Activated CD4-positive, alpha-beta T cell treated with anti-CD3 and anti-CD28 coated beads for 48 hours (primary cell): ENCODE data around the gene BRSK1.

ENCODE experiments used
- DNase-seq: peaks from one replicate; pipeline ENCODE4 v3.0.0-alpha.2; 2020

BRSK1 gene

DNA sequence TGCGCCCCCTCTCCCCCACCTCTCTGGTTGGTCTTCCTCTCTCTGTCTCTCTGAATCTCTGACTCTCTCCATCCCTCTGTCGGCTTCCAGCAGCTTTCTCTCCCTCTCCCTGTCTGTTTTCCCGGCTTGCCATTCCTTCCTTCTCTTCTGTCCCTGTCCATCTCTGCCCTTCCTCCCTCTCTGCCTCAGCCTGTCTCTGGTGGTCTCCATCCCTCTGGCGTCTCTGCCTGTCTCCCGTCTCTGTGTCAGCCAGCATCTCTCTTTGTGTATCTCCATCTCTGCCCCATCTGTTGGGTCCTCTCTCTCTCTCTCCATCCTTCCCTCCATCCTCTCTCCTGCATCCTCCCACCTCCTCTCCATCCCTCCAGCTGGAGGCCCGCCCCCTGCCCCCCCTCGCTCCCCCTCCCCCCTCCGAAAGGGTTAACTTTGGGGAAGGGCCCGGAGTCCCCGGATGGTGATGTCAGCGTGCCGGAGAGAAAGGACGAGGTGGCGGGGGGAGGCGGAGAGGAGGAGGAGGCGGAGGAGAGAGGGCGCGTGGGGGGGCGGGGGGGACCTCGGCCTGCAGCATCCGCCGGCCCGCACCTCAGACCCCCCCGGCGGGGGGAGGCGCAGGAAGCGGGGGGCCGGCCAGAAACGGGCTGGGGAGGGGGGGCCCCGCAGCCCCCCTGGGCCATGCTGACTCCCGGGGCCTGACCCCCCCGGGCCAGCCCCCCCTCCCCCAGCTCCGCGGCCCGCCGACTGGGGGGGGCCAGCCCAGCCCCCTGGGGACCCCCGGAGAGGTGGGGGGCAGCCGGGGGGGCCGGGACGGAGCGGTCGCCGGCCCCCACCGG is at the start of gene BRSK1:
TSS of gene BRSK1 (plus strand) at position 450 of the 830 bp plus-strand sequence. CDS start 446 bp downstream, outside the sequence.
- peak; percentile 56 for DNase-seq

DNA sequence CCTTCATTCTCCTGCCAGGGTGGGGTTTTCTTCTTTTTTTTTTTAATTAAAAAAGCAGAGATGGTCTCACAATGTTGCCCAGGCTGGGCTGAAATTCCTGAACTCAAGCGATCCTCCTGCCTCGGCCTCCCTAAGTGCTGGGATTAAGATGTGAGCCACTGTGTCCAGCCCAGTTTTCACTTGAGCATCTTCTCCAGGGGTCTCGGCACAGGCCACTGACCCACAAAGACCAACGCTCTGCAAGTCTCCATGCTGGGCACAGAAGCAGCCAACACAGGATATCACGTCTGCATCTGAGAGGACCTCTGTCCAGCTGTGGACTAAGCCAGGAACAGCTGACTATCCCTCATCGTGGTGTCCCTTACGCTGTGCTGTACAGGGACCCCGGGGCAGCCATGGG is 45.8 kb upstream of the BRSK1 start:
- DNase-seq: no peak

DNA sequence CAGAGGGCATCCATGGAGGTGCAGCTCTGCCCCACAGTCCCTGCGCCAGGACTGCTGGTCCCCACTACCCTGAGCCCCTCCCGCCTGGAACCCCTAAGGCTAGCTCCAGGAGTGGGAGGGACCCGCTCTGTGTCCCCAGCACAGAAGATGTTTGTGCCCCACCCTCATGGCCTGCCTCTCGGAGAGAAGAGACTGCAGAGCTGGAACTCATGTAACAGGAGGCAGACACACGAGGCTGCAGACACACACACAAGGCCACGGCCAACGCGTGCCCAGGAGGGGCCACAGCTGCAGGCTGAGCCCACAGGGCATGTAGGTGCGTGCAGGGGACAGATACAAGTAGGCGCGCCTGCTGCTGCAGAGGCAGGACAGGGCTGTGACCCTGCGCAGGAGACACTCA is 44.8 kb upstream of the BRSK1 start:
- DNase-seq: no peak

DNA sequence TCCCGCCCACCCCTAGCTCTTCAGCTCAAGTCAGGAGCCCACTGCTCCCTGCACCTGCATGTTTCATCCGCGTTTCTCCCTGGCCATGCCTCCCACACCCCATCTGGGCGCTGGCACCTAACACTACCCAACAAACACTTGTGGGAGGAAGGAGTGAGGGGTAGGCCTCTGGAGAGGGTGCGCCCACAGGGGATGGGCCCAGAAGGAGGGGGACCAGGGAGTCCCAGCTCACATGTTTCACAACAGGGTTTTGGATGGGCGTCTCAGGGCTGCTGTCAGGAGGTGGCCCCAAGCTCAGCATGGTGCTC is 43.1 kb upstream of the BRSK1 start:
- no peak for DNase-seq

DNA sequence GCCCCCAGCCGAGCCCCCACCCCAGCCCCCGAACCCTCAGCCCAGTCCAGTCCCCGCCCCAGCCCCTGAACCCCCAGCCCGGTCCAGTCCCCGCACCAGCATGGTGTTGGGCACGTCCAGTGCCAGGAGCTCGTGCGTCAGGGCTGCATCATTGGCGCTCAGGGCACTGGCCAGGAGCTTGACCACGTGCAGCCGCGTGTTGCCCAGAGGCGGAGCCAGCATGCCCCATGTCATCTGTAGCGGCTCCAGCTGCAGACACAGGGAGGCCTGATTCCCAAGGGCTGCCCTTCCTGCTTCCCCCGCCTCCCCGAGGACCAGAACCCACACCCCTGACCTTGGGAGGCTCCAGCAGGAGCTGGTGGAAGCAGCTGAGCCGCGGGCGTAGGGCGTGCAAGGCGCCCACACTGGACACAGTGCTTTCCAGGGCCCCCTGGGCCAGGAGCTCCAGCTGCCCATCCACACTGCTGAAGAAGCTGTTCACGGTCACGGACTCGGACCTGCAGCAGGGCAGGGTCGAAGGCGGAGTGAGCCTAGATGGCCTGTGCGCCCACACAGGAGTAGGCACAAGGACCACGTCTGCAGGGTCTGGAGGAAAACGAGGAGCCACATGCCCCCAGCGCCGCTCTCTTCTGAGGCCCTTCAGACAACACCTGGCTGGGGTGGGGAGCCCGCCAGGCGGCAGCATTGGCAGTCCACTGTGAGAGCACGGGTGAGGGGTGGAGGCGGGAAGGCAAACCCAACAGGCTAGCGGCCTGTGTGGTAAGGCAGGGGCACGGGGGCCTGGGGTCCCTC is 42.5 kb upstream of the BRSK1 start:
- no peak for DNase-seq

DNA sequence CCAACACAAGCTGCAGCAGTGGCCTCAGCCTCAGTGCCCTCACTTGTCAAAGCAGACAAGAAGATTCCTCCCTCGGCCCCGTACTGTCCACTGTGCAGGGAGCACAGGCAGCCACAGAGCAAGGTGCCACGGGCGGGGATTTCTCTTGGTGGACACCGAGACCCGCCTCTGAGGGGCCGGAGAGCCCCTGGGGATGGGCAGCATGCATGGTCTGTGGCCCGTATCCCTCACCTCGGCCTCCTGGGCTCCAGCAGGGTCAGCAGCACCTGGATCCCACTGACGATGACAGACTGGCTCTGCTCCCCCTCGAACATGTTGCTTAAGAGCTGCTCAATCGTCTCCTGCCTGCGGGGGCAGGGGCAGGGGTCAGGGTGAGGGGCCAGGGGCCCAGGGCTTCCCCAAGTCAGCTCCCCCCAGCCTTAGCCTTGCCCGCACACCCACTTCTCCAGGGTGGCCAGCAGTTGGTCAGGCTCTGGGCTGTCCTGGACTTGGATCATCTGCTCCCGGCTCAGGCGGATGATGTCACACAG is 41.8 kb upstream of the BRSK1 start:
- DNase-seq: no peak

DNA sequence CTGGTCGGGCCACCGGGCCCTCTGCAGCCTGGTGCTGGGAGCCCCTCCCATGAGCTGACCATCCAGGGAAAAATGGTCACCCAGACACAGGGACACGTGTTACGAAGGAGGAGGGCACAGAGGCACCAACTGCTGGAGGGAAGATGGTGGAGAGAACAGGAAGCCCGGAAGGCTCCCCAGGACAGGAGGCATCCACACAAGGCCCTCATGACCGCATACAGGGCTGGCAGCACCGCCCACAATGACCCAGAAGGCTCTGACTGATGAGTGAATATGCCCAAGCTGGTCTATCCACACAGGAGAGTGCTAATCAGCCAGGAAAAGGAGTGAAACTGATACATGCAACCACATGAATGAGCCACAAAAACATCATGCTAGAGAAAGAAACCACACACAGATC is 41.3 kb upstream of the BRSK1 start:
- DNase-seq: no peak

DNA sequence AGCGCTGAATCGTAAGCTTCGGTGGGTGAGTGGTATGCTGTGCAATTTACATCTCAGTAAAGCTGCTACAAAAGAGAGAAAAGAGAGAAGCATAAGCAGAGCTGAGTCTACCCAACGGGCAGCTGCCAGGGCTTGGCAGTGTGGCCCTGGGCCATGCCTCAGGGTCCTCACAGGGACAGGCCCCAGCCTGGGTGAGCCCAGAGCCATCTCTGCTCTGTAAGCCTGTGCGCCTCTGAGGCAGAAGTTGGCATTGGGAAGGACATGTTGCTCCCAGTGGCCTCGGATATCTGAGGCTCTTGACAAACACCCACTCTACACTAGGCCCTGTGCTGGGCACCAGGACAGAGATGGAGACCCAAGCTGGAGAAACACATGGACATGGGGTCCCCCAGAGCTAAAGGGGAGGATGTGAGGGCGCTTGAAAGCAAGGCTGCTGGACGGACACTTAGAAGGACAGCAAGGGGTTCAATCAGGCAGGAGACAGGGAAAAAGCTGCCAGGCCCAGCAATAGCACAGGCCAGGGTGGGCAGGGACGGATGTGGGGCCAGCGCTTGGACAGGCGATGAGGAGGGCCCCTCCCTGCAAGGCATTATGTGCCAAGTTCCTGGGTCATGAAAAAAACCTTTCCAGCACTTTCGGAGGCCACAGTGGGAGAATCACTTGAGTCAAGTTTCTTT is 39.7 kb upstream of the BRSK1 start:
- DNase-seq: no peak

DNA sequence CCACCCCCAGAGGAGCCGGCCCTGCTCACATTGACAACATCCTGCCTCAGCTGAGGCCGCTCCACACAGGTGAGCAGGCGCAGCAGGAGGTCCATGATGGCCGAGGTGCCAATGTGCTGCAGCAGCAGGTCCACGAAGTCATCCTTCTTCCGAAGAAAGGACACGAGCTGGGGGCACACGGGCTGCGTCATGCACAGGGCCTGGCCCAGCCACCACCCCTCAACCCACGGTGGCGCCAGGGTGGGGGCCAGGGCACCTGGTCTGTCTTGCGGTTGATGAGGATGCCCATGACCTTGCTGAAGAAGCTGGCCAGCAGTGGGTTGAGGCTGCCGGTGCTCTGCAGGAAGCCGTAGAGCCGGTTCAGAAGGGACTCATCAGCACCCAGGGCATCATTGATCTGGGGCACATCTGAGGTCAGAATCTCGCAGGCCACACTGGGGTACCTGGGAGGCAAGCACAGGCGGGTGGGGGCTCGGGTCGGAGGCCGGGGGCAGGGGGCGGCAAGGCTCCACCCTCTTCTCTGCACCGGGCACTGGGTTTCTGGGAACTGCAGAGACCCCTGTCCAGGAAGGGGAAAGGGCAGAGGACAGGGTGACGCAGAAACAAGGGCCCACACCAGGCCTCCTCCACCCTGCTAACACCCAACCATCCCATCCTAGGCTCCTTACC is 38.4 kb upstream of the BRSK1 start:
- DNase-seq: no peak

DNA sequence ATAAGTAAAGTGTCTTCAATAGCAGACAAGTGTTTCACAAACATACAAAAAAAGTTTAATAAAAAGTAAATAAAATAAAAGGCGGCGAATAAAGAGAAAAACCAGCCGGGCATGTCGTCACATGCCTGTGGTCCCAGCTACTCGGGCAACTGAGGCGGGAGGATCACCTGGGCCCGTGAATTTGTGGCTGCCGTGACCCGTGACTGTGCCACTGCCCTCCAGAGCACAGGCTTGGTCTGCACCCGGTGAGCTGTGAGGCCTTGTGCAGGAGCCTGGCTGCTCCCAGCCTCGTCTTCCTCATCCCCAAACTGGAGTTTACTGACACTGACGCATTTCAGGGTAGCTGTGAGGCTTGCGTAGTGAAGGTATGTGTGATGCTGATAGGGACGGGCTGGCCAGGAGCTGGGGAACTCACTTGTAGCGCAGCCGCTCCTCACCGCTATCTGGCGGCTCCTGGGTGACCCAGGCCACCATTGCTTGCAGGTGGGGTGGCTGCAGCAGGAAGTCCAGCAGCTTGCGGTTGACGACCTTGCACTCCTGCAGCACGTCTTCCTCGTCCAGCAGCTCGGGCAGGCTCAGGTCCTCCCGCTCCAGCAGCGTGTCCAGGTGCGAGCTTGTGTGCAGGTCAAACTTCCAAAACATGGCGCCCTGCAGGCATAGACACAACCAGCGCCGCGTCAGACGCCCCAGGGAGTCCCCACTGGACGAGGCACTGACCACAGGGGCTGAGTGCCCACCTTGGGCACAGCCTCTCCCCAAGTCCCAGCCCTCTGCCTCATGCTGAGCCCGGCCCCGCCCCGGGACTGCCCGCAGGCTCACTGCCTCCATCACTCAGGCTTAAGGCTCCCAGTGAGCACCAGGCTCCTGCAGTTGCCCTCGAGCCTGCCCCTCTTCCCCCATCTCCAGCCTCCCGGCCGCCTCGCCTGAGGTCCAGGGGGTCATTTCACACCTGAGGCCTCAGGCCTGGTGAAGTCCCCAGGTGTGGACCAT is 37.0 kb upstream of the BRSK1 start:
- DNase-seq: no peak

DNA sequence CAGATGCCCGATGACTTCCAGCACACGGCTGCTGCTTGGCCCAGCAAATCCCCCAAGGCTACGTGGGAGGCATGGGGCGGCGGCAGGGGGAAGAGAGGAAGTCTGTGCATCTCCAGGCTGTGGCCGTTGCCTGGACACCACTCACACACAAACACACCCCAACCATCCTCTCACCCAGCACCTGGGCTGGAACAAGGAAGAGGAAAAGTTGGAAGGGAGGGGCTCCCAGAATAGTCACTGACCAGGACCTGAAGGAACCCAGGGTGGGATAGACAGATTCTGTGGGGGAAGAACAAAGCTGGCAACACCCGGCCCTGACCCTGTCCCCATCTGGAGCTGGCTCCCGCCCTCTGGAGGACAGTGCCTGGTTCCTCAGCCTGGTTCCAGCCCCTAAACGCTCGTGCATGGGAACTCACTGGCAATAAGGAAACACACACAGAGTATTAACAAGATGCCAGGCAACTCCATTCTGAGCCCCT is 36.1 kb upstream of the BRSK1 start:
- no peak for DNase-seq

DNA sequence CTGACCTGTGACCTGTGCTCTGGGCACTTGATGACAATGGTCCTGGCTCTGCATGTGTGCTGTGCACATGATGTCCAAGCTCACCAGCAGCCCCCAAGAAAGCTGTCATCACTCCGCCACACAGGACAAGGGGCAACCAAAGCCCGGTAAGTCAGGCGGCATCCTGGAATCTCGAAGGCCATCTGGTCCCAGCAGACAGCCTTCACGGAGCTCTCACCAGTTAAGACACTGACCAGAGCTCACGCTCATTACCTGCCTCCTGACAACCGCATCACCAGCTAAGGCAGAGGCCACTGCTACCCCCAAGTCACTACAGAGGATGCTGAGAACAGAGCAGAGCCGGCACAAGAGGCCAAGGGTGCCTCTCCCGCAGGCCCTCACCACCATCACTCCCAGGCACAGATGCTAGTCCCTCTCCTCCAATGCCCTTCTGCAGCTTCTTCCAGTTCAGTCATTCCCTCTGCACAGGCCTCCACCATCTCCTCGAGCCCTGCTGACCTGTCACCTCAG is 35.6 kb upstream of the BRSK1 start:
- no peak for DNase-seq

DNA sequence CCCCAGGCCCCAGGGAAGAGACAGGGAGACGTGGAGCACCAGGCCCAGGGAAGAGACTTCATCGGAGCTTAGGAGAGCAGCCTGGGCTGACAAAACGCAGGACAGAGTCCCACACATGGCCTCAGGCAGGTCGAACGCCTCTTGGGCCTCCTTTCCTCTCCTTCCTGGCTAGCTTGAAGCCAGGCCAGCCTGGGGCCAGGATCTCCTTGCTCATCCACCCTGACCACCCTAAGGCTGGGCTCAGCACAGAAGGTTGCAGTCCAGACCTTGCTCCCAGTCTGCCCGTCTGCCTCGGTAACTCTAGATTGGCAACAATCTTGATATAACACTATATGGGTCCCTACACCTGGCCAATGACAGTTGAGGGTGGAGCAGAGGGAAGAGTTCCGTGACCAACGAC is 35.1 kb upstream of the BRSK1 start:
- no peak for DNase-seq

DNA sequence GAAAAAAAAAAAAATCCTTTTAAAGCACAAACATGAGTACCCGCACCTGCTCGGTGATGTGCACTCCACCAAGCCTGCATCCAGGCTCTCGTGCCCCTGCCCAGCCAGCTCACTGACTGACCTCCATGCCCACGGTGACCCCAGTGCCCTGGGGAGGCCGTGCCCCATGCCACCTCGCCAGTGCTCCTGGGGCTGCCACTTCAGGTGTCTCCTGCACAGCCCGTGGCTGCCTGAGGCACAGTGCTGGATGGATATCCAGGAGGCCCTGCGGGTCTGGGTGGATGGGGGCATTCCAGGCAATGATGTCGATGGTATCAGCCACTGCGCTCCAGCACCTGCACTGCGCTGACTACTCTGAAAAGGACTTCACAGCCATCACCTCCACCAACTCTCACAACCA is 34.0 kb upstream of the BRSK1 start:
- DNase-seq: no peak

DNA sequence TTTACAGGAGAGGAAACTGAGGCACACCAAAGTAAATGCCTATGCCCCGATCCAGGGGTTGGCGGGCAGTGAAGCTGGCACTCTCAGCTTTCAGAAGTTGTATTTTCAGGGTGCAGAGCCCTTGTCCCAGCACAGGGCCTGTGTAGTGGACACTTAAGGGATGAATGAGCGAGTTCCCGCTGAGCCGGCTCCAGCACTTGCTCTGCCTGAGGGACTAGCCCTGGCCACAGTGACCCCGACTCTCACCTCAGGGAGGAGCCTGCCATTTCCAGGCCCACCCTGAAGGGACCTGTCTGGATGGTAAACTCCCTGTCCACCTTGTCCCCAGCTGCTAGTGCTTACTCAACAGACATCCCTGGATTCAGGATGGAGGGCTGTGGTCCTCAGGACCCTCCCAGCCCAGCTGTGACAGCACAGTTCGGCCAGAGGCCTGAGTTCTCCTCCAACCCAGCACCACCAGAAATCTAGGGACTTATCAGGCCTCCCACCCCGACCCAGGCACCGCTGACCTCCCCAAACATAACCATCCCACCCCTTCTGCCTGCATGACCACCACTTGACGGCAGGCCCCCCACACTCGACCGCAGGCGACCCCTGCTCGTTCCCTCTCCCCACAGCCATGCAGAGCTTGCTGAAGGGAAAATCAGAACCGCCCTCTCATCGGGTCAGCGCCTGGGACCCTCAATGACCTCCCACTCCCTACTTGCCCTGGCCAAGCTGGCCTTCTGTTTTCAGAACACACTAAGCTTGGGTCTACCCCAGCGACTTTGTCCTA is 33.3 kb upstream of the BRSK1 start:
- DNase-seq: no peak

DNA sequence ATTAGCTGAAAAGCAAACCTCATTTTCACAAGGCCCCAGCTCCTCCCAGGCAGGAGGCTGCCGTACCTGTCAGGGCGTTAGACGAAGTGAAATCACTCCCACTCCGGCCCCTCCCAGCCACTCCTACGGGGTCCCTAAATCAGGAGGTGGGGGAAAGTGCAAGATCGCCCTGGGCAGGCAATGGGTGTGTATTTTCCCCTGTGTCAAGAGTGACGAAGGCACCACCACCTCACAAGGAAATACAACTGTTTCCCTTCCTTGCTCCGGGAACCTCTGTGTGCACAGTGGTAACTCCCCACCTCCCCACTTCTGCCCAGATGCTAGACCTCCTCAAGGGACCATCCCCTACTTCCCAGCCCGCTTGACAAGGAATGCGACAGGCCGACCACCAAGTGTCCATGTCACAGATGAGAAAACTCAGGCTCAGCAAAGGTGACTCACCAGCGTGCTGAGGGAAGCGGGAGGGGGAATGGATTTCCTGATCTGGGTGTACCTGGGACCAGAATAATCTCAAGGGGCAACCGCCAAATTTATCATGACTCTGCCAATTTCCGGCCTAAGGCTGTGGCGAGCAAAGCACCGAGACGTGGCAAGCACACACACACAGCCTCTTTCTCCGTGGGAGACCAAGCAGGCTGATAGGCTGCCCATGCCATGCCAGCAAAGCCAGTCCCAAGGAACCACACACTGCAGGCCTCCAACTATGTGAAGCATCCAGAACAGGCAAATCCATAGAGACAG is 32.3 kb upstream of the BRSK1 start:
- peak; percentile 63 for DNase-seq

DNA sequence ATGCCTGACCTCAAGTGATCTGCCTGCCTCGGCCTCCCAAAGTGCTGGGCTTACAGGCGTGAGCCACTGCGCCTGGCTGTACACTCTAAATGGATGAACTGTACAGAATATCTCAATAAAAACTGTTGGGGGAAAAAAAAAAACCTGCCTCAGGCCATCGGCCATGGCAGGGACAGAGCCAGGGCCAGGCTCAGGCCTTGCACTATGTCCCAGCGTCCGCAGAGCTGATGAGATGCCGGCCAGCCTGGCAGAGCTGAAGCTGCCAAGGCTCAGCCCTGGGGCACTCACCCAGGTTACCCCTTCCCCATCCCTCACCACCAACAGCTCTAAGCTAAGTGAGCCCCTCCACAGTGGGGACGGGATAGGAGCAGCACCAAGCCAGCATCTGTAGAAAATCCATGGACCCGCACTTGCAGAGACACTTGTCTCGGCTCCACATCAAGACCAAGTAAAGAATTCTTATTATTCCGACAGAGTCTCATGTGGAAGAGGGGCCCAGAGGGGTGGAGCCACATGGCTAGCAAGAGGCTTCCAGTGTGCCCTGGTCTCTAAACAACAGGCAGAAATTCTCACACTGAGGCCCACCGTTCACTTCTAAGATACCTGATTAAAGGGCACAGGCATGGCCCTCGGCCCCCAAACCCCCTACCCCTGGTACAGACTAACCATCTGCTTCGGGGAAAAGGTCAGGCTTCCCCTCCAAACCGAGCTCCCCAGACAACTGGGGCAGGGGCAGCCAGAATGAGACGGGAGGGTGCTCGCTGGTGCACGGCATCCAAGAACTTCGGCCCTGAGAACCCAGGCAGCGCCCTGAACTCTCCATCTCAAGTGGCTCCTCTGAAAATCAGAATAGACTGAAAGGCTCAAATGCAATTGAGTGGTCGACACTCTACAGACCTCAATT is 30.8 kb upstream of the BRSK1 start:
- DNase-seq: no peak

DNA sequence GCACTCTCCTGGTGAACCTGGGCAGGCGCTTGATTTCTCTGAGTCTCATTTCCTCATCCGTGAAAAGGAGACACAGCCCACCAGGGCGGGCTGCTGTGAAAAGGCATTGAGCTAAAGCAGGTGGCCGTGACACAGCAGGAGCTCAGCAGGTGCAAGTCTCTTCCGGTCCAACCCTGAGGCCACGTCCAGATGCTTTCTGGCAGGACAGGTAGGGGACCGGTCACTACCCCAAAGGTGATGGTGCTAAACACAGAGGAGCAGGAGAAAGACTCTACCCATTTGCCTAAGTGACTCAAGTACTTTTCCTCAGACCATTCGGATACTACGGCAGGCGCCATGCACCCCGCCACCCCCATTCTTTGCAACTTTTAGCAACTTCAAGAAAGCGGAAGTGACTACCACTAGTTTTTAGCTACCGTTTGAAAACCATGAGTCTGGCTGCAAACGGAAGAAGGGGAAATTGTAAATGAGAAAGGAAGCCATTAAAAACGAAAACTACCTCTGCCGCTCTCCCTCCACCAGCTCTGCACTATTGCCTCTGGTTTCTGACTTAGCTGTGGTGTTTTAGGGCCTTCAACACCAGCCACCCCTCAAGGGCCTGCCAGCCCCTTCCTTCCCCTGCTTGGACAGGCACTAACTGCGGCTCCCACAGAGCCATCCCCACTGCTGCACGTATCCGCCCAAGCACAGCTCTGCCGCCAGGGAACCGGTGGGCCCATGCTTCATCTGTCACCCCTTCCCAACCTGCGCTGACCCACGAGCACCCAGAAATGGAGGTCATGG is 29.8 kb upstream of the BRSK1 start:
- DNase-seq: peak; percentile 69
